Cerebellar nuclear complex (tissue), 1 donor: ENCODE measurements around the gene CORO6.
"Not testable (repeated sequence)": the region's sequence is repeated elsewhere in the genome, so short reads cannot be mapped to it uniquely, and the experiment has no call there.

Experiments used
- DNase-seq, 2 experiments: peaks; one replicate each; lab custom pipeline; 2025; lab: John Stamatoyannopoulos, UW

CORO6 gene

DNA sequence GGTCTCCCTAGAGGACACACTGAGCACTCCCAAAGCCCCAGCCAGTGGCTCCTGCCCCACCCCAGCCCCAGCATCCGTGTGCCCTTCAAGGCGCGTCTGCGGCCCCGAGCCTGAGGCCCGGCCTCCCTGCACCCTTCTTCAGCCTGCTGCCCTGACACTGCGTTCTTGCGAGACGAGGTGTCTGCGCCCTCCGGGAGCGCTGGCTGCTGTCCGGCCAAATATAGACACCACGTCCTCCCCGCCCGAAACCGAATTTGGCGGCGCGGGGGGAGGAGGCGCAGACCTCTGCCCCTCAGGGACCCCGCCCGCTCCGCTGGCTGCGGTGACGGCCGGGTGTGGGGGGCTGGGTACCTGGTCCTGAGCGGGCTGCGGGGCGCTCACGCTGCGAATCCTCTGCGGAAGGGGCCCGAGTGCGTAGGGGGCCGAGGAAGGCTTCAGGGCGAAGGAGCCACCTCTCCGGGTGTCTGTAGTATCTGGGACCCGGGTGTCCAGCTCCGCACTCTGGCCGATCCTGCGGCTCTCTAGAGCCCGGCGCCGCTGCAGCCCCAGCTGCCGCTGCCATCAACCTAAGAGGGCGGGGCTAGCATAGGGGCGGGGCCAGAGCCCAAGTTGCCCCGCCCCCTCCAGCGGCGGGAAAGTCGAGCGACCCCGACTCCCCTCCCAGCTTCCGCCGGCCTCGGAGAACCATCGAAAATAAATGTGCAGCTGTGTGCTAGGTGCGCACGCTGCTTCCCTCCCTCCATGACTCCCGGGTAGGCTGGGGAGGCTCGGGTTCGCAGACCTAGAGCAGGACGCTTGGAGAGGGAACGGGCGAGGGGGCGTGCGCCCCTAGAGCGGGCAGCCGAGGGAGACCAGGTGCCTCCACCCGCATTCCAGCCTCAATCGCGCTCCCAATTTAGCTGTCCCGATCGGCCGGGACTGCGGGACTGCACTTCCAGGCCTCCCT, at the start of gene CORO6:
Gene CORO6, minus strand, starts transcription at position 576 of the 946 bp plus-strand sequence. CDS start 1,491 bp downstream, outside the sequence.
- DNase-seq: no peak

DNA sequence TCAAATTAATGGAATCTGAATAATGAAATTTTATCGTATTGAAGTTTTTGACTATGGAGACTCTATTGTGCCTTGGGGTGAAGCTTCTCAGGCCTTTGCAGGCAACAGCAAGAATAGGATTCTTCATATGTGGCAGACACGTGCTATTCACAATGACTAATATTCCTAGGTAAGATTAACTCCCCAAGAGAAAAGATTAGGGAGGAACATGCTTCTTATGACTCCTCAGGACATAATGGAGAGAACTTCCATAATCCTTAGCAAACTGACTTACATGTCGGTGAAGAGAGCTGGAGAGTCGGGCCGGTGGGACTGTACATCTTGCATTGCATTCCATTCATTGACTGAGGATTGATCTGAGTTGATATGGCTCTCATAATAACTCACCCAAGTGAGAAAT, 48.9 kb upstream of the CORO6 start:
- DNase-seq: no peak

DNA sequence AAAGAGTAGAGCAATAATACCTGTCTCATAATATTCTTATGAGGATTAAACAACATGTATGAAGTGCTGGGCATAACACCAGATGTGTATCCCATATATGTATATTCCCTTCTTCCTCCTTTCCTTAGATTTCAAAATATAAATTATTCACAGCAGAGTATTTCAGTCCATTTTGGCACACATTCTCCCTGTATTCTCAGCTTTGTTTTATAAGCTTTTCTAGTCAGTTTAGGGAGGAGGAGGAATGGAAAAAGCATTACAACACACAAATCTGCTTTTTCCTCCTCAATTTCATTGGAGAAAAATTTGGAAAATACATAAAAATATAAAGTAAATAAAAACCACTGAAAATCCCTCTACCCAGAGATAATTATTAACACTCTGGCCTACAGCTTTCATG, 46.6 kb upstream of the CORO6 start:
- DNase-seq: no peak

DNA sequence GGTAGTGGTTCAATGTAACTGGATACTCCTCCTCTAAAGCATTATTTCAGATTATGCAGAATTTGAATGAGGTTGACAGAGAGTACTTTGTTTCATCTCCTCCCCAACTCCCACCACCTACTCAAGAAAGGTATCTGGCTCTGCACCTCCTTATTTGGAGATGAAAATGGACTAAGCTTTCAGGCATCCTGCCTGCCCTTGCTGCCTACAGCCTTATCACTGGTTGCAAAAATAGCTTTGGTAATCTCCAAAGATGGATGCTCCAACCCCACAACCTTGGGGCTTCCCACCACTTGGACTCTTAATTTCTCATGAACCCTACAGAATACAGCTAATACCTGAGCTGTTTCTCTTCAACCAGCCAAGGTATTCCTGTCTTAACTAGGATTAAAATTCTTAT, 45.3 kb upstream of the CORO6 start:
- no peak for DNase-seq

DNA sequence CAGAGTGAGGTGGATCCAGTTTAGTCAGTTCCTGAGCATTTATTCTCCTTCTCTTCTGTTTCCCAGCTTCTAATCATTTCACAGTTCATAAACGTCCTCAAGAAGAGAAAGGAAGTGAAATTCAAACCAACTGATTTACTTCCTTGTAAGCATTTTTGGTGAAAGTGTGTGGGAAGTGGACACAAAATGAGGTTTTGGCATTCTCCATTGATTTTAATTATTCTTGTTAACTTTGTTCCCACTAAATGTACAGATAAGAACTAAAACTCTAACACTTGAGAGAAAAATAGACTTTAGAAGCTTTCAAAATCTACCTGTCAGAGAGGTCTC, 42.7 kb upstream of the CORO6 start:
- no peak for DNase-seq

DNA sequence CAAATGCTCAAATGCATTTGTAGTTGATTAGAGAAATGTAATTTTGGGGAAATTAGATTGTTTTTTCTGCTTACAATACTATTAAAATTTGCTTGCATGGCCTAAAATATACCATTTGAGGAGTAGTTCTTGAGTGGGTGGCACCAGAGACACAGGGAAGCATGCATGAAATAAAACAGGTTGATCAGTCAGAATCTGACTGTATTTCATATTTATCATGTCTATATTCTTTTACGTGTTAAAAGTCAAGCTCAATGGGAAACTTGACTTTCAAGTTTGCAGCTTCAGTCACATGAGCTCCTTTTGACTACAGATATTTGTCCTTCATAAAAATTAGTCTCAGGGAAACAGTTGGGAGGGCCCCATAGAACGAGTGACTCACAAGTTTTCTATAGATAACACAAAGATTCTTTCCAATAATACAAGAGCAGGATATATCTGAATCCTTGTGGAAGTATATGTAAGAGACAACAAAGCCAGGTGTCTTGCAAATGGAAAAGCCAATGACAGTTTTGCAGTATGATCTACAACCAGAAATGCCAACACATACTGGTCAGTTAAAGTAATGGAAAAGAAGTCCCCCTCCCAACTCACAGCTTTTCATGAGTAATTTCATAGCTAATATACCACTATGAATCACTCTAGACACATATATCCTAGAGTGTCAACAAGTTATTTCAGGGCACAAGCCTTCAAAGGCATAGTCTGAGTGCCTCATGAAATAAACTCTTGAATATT, 42.2 kb upstream of the CORO6 start:
- no peak for DNase-seq

DNA sequence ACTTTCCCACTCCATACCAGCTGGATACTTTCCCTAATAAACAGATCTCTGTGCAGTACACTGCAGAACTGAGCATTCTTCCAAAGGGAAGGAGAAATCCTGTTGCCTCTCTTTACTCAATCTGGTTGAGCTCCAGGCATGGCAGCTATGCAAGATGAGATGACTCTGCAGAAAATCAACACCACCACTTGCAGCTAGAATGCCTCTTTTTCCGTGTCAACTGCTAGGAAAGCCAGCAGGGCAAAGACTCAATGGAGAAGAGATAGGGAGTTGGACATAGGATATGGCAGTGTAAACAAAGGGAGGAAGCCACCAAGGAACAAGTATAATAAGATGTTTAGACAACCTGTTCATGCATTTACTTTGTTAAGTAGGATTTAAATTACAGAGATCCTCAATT, 40.4 kb upstream of the CORO6 start:
- no peak for DNase-seq

DNA sequence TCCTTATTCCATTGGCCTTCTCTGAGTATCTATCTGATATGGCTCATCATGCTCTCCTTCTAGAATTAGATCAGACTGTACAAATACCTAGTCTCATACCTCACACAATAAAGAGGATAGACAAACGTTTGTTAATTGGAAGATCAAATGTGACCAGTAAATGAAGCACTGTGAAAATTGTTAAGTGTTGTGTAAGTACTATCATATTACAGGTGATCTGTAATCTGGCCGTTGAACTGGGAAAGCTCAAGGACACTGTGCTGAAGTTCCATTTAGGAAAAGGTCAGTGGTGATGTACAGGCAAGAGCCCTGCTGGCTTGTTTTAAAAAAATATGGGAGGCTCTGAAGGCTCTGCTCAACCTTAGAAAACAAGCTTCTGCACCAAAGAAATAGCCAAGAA, 38.5 kb upstream of the CORO6 start:
- DNase-seq: no peak

DNA sequence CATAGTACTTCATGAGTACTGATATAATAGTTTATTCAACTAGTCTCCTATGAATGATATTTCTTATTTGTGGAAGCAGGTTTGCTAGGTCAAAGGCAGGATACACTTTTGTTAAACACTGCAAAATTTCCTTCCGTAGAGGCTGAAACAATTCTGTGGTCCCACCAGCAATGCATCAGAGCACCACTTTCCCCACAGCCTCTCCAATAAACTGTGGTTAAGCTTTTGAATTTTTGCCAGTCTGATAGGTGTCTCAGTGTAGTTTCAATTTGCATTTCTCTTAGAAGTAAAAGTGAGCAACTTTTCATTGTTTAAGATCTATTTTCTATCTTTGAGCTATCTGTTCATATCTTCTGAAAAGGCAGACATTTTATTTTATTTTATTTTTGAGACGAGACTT, 36.4 kb upstream of the CORO6 start:
- DNase-seq: no peak

DNA sequence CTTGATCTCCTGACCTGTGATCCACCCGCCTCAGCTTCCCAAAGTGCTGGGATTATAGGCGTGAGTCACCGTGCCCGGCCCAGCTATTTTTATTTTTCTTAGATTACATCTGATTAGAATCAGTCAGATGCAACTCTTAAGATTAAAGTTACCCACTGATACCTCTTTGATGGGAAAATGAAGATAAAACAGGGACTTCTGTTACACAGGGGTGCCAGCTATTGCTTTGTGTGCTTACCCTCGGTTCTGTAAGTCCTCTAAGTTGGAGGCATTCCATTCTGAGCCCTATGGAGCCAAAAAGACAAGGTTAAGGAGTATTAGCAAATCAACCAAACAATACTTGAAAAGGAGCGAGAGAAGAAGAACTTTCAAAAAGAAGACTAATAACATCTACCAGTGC, 32.6 kb upstream of the CORO6 start:
- no peak for DNase-seq

DNA sequence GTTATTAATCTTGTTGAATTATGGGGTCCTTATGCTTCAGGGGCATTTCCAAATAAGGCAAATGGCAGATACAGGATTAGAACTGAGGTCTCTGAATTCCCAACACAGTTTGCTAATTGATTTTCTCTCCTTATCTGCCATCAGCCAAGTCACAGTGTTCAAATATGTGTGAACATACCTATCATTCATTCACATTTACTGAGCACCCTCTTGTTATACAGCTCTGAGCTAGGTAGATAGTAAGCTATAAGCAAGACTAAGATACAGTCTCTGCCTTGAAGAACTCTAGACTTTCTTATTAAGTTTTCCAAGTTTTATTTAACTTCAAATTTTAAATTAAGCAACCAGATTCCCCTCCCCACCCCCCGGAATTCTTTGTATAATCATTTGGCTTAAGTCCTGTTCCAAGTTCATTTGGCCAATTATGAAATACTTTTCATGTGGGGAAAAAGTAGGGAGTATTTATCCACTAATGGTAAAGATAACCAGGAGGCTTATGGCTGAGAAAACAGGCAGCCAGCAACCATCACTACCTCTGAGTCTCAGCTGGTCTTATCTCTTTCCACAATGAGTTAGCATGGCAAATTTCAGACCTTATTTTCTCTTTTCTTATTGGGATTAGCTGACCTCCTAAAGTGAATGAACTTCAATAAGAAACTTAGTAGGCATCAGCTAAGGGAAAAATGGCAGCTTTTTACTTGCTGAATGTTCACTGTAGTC, 31.4 kb upstream of the CORO6 start:
- DNase-seq: no peak

DNA sequence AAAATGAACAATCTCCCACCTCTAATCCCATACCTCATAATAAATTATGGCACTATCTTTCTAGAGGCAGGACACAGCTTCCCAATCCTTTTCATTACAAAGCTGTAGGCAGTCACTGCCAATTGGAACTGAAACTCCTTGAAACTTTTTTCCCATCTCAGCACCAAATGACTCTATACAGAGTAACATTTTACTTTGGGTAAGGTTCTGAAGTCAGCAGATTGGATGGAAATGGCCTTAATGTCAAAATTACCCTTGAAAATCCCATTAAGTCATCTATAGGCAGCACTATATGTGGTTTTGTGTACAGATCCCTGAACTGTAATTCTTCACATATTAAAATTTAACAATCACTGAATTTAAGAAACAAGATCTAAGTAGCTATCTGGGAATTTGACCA, 30.3 kb upstream of the CORO6 start:
- no peak for DNase-seq

DNA sequence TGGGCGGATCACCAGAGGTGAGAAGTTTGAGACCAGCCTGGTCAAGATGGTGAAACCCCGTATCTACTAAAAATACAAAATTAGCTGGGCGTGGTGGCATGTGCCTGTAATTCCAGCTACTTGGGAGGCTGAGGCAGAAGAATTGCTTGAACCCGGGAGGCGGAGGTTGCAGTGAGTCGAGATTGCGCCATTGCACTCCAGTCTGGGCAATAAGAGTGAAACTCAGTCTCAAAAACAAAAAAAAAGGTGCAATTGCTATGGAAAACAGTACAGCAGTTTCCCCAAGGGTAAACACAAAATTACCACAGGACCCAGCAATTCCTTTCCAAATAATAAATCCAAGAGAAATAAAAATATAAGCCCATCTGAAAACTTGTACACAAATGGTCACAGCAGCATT, 29.2 kb upstream of the CORO6 start:
- not testable (repeated sequence) for DNase-seq

DNA sequence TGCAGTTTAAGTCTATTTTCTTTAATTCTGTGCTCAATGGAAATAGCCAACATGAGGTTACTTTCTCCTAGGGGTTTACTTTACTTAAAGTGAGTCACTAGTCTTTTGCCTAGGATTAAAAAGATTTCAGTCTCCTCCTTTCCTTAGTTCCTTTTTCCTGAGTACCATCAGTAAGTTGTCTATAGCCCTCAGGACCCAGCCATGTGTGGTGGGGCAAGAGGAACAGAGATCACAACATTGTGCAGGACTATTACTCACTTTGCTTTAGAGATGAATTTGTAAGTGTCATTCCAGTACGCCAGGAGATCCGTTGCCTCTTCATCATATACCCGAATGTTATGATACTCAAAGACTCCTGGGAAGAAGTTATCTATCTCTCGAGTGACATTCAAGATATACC, 27.7 kb upstream of the CORO6 start:
- no peak for DNase-seq

DNA sequence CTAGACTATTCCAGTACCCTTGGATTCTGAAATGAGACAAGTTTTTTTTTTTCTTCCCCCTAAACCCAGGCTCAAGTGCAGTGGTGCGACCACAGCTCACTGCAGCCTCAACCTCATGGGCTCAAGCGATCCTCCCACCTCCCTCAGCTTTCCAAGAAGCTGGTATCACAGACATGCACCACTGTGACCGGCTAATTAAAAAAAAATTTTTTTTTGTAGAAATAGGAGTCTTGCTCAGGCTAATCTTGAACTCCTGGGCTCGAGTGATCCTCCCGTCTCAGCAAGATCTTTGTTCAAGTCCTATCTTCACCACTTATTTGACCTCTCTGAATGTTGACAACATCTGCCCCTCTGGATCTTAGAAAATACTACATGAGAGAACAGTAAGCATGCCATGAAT, 26.6 kb upstream of the CORO6 start:
- DNase-seq: no peak

DNA sequence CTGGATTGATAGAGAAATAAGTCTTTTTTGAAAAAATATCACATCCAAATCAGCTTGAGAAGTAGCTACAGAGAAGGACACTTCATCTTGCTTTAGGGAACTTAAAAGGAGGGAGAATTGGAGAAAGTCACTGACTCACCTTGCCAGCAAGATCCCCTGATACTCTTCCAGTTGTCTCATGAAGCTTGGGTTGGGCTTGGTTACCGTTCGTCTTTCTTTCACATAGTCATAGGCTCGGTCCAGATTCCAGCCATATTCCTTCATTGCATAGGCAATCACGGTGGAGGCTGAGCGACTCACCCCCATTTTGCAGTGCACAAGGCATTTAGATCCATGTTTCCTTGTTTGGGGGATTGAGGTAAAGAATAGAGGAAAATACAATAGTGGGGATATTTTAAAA, 25.3 kb upstream of the CORO6 start:
- DNase-seq: no peak

DNA sequence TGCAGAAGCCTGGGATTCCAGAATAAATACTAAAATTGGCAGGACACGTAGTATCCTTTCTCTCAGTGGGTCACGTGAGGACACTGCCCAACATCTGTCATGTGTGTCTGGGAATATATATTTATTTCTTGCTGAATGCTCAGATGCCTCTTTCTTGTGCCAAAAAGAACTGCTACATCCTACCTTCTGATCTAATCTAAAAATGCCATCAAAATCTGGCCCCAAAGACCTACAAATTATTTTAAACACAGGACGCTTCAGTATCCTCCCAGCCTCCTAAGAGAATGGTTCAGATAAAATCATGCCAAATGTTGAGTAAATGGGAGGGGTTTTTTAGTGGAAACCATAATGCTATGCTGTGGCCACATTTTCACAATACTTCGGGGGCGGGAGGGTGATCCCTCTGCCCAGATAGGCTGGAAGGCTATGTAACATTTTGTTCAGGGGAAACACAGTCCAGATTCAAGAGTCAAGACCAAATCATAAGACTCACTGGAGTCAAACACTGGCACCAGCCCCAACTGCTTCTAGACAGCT, 22.9 kb upstream of the CORO6 start:
- DNase-seq: no peak

DNA sequence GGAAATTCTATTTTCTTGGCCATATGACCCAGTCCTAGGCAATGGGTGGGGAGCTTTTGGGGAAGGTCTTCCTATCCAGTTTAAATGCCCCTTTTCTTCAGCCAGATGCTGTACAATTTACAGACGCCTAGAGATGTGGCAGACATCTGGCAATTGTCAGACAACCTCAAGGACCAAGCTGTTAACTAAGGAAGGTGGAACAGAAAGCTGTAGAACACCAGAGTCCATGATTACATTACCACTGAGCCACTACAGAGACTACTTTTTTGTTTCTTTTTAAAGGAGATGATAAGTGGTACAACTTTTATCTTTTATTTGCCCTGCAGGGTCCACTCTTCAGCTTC, 21.1 kb upstream of the CORO6 start:
- no peak for DNase-seq

DNA sequence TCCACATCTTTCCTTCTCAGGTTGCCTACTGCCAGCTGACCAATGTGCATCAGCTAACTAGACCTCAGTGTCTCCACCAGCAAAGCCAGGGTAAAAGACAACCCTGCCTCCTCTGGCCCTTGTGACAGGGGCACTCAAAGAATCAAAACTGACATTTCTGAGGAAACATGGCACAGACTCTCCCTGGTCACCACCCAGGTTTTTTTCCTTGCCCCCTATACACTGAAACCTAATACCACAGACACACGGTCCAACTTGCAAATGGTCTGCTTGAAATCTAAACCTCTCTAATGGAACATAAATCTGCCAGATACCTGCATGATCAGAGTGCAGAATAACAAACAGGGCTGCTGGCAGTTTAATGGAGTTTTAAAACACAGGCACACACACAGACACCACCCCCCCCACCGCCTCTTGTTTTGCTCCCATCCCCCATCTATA, 19.5 kb upstream of the CORO6 start:
- no peak for DNase-seq

DNA sequence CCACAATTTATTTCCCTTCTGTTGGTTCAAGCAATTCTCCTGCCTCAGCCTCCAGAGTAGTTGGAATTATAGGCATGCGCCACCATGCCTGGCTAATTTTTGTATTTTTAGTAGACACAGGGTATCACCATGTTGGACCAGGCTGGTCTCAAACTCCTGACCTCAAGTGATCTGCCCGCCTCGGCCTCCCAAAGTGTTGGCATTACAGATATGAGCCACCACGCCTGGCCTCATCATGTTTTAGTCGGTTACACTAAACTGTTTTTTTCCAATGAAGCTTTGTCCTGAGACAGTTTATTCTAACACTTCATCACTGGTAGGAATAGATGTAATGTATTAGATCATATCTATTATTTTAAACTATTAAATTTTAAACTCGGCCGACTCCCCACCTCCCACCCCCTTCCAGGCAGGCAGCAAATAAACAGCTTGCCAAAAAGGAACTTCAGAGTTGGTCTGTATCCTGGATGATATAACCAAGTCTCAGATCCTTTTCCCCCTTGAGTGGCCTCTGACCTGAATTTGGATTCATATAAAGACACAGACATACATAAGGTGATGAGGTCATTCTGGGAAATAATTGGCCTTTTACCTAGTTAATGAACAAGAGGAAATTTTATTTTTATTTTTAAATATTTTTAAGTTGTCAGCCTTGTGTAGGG, 18.4 kb upstream of the CORO6 start:
- DNase-seq: no peak

DNA sequence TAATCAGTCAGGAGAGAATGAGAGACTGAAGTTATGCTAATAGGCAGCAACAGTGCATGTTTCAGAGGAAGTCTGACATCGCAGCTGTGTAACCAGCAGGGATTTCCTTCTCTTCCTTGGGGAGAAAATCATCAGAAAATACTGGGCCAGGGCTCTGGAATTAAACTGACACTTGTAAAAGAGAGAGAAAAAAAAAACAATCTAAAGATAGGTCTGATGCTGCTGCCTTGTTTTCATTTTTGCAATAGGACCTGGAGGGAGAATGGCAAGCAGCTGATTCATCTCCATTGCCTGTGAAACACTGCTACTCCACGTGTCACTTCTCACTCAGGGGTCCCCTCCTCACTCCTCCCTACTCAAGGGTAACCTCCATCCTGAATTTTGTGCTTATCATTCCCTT, 17.7 kb upstream of the CORO6 start:
- DNase-seq: no peak

DNA sequence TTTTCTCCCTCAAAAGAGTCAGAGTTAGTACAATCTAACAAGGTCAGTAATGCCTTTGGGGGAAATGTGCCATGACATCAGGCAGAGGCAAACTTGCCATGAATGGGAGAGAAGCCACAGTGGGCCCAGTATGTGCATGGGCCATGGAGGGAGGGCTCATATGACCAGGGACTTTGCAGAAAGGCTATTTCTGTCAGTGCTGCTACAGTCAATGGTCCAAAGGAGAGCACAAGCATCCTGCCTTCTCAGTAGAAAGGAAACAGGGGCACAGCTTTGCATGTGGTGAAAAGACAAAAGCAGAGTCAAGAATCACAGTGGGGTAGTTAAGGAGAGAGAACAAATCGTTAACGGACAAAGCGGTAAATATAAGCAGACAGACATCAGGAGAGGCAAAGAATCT, 11.2 kb upstream of the CORO6 start:
- DNase-seq: no peak
